SK-N-DZ (cell line): ENCODE results near the gene TMEM45A.

Experiments used
- DNase-seq: peaks from one replicate; pipeline ENCODE4 v3.0.0-alpha.2; 2015; ENCODE audit warnings: low spot score

TMEM45A gene

DNA sequence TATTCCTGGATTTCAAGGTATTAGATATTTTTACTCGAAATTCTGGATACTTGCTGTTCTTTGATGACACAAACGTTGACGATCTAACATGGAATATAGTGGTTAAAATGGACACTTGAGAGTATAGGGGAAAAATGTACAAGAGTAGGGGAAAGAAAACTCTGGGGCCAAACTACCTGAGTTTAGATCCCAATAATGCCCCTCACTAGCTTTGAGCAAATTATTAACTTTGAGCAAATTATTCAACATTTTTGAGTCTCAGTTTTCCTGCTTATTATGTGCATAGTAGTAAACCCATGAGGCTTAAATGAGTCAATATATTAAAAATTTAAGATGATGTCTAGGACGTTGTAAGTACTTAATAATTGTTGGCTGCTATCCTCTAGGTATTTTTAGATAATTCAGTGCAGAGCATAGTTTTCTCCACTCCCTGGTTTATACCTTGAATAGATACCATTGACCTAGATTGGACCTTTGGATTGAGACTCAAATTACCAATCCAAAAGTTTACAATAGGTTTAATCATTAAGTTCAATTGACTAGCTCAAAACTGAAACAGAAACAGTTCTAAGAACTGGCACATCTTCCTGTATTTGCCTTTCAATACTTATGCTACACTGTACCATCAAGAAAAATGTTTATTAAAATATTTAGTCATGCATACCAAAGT is 121.4 kb downstream of the TMEM45A start:
- DNase-seq, result no peak

DNA sequence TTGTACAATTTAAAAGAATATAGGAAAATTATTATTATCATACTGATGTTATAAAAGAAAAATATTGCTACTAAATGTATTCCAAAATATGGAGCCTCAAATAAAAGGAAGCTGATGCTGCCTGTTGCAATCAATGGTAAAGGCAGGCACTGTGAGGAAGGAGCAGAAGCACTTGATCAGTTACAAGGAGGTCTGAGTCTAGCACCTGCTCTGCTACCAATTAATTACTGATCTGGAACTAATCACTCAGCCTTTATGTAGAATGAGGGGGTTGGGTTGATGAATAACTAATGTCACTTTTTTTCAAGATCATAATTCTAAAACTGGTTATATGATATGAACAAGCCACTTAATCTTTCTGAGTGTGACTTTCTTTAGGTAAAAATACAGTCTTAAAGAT is 122.5 kb downstream of the TMEM45A start:
- DNase-seq, result no peak

- no peak for DNase-seq
Measured at GRCh38 chr3:100615684-100616083, 123.3 kb downstream of the TMEM45A start.

GRCh38 chr3:100621251-100621650 is 128.8 kb downstream of the TMEM45A start:
- DNase-seq, result no peak
